ENCODE measurements around the gene FRMD4A. TPM values are rescaled to one million over a fixed set of nuclear protein-coding genes. Genes with fewer than 3 reads are reported as not detected.

FRMD4A gene
- total and polyA plus RNA-seq, 12 donors = 17.4 to 43.4 (median 30.3) TPM

DNA sequence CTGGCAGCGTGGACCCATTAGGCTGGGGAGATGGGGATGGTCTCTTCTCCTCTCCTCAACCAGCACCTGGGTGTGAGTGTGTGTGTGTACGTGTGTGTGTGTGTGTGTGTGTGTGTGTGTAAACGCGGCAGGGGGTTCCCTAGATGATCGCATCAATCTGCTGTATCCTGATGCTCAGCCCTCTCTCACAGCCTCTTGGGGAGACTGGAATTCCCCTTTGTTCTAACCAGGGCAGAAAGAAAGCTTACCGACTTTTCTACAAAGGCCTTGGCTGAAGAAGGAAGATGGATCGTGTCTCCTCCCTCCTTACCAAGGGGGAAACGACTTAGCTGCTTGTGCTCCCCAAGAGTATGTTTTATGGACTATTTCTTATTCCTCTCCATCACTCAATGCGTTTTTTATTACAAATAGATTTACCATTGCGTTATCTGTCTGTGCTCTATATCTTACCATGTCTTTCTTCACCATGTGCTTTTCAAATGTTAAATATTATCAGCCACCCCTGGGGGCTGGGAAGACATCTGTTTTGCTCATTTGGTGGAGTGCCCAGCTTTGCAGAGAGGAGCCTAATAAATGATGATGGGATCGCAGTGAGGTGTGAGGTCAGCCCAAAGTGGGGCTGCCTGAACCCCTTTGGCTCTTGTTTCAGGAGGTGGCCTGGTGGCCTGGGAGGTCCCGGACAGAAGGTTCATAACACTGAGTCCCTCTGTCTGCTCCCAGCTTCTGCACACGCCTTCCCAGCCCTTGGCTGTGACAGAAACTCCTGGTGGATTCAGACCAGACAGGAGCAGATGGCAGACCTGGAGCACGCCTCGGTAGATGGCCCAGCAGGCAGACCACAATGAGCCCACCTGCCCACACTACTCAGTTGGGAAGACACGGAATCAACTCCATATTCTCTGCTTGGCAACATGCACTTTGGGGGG, 481.9 kb downstream of the FRMD4A start:
- no peaks in the 10 kb centered on the region for H3K36me3 ChIP-seq
- 59 to 65% methylated on average over 16 of the region's 16 CpGs for WGBS, 2 donors
- H3K27me3 ChIP-seq = no peaks in the 10 kb centered on the region
- H3K9me3 ChIP-seq = no peaks in the 10 kb centered on the region
- peak in 1 of 8 donors; percentile 12 for ATAC-seq
- intact Hi-C loops (cut with DNase I) = no loop called here
- peaks cover 7 to 46% (median 33%) of the 10 kb centered on the region in 9 donors for H3K4me1 ChIP-seq
- DNase-seq = no peak
- TF ChIP-seq, protein P1, sequence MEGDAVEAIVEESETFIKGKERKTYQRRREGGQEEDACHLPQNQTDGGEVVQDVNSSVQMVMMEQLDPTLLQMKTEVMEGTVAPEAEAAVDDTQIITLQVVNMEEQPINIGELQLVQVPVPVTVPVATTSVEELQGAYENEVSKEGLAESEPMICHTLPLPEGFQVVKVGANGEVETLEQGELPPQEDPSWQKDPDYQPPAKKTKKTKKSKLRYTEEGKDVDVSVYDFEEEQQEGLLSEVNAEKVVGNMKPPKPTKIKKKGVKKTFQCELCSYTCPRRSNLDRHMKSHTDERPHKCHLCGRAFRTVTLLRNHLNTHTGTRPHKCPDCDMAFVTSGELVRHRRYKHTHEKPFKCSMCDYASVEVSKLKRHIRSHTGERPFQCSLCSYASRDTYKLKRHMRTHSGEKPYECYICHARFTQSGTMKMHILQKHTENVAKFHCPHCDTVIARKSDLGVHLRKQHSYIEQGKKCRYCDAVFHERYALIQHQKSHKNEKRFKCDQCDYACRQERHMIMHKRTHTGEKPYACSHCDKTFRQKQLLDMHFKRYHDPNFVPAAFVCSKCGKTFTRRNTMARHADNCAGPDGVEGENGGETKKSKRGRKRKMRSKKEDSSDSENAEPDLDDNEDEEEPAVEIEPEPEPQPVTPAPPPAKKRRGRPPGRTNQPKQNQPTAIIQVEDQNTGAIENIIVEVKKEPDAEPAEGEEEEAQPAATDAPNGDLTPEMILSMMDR (IDR thresholded peaks at IDR 0.05) = no peak
- H3K27ac ChIP-seq = peak overlapping the region in 1 of 10 donors; percentile 48
- H3K4me3 ChIP-seq = no peak overlapping the region

DNA sequence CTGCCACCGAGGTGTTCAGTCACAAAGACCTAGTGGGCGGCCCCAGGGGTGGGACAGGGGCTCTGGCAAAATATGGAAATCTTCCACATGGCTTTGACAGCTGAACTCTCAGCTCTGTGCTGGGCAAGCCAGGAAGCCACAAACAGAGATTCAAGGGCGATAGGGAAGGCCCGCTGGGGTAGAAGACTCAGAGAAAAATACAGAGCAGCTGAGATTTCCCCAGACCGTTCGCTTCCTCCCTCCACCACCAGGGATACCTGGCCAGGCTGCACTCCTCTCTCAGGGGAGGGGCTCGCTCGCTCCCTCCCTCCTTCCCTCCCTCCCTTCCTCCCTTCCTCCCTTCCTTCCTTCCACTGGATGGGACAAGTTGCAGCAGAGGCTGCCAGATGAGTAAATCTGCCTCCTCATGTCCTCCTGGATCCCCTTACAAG, 483.5 kb downstream of the FRMD4A start:
- TF ChIP-seq, protein P1 (IDR thresholded peaks at IDR 0.05) = no peak
- Histone ChIP-seq H3K27me3 (no peaks in the 10 kb centered on the region), H3K9me3 (no peaks in the 10 kb centered on the region), H3K36me3 (no peaks in the 10 kb centered on the region), H3K4me3 (no peak overlapping the region), H3K4me1 (peaks cover 7 to 34% (median 20%) of the 10 kb centered on the region in 9 donors), H3K27ac (peak overlapping the region in 1 of 10 donors; percentile 48)
- DNase-seq (no peak), ATAC-seq (peak in 2 of 8 donors; percentile 10 to 31)
- 65 to 73% methylated on average over 8 of the region's 8 CpGs for WGBS, 2 donors
- intact Hi-C loops (cut with DNase I) = no loop called here

DNA sequence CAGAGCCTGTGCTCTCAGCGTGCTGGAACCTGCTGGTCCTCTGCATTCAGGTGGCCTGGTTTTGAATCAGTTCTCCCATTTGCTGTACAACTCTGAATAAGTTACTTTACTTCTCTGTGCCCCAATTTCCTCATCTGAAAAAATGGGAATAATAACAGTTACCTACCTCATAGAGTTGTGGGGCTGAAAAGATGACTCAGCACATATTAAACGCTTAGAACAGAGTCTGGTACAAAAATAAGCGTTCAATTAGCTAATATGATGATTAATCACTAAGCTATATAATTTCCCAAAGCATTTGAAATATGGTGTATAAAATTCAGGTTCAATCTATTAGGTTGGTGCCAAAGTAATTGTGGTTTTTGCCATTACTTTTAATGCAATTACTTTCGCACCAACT, 484.8 kb downstream of the FRMD4A start:
- TF ChIP-seq, protein P1 (IDR thresholded peaks at IDR 0.05) = no peak
- Histone ChIP-seq H3K27me3 (no peaks in the 10 kb centered on the region), H3K4me1 (peaks cover 7 to 39% (median 21%) of the 10 kb centered on the region in 9 donors), H3K36me3 (no peaks in the 10 kb centered on the region), H3K27ac (no peak overlapping the region), H3K4me3 (no peak overlapping the region), H3K9me3 (peaks cover 0 to 5% (median 0%) of the 10 kb centered on the region in 11 donors)
- WGBS, 2 donors = 81 to 84% methylated on average over 4 of the region's 4 CpGs
- intact Hi-C loops (cut with DNase I) = no loop called here
- DNase-seq = no peak
- no peak for ATAC-seq

DNA sequence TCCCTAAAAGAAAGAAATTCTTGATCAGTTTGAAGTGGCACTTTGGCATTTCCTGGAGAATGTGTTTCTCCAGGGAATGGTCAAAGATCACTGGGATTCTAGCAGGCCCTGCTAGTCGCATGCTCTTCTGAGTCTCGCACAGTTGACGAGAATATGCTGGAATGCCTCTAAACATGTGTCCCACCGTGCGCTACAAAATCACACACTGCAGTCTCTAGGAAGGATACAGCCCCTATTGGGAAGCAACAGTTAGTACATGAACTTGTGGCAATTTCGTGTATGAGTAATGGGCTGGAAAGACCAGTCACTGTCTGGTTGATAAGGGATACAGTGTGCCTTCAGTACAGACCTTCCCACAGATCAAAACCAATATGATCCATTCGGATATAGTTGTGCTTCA, 486.1 kb downstream of the FRMD4A start:
- ATAC-seq (no peak), DNase-seq (no peak)
- WGBS, 2 donors = 88 to 91% methylated on average over 7 of the region's 7 CpGs
- no peak overlapping the region for H3K4me3 ChIP-seq
- intact Hi-C loops (cut with DNase I) = no loop called here
- peaks cover 0 to 5% (median 0%) of the 10 kb centered on the region in 11 donors for H3K9me3 ChIP-seq
- peaks cover 11 to 52% (median 28%) of the 10 kb centered on the region in 9 donors for H3K4me1 ChIP-seq
- no peaks in the 10 kb centered on the region for H3K36me3 ChIP-seq
- no peak overlapping the region for H3K27ac ChIP-seq
- H3K27me3 ChIP-seq = no peaks in the 10 kb centered on the region
- TF ChIP-seq, protein P1 (IDR thresholded peaks at IDR 0.05) = no peak

Data from heart right ventricle (tissue), 16 donors.